Duodenal mucosa (tissue), 2 donors: ENCODE results near the gene PRSS33.

ENCODE experiments used
- H3K27ac ChIP-seq: one replicate; pipeline ENCODE4 v1.7.0; 2013; ENCODE audit warnings: low read depth, low read length
- H3K27me3 ChIP-seq, 2 donors: one replicate each; pipeline ENCODE4 v1.7.0; 2013; ENCODE audit warnings: low read length in 2 of 2, control low read depth in 1 of 2; ENCODE audit not compliant: insufficient read depth in 2 of 2, control insufficient read depth in 1 of 2
- H3K36me3 ChIP-seq, 2 donors: one replicate each; pipeline ENCODE4 v1.7.0; 2013; ENCODE audit warnings: low read length in 2 of 2, control low read depth in 1 of 2; ENCODE audit not compliant: insufficient read depth in 2 of 2, control insufficient read depth in 1 of 2
- H3K4me1 ChIP-seq, 2 donors: one replicate each; pipeline ENCODE4 v1.7.0; 2013; ENCODE audit warnings: low read length in 2 of 2, control low read depth in 1 of 2; ENCODE audit not compliant: insufficient read depth in 2 of 2, control insufficient read depth in 1 of 2
- H3K4me3 ChIP-seq, 2 donors: one replicate each; pipeline ENCODE4 v1.7.0; 2013; ENCODE audit warnings: low read length in 2 of 2, low read depth in 1 of 2
- H3K9ac ChIP-seq, 2 donors: one replicate each; pipeline ENCODE4 v1.7.0; 2013; ENCODE audit warnings: low read length in 2 of 2, low read depth in 1 of 2
- H3K9me3 ChIP-seq, 2 donors: one replicate each; pipeline ENCODE4 v1.7.0; 2013; ENCODE audit warnings: low read length in 2 of 2, control low read depth in 1 of 2; ENCODE audit not compliant: control insufficient read depth in 1 of 2

Gene PRSS33

DNA sequence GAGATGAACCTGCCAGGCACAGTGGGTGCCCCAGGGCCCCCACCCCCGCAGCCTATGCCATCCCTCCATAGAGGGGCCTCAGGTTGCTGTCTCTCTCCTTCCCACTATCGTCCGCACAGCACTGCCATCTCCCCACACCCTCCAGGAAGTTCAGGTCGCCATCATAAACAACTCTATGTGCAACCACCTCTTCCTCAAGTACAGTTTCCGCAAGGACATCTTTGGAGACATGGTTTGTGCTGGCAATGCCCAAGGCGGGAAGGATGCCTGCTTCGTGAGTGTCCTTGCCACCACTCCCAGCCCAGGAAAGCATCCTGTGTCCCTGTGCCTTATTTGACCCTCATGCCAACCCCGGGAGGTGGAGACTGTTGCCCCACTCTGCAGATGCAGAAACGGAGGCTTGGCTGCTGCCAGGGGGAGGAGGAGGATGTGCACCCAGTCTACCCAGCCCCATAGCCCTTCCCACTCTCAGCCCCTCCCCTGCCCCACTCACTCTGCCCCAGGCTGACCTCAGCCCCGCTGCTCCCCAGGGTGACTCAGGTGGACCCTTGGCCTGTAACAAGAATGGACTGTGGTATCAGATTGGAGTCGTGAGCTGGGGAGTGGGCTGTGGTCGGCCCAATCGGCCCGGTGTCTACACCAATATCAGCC lies 33.6 kb upstream of the PRSS33 start:
- H3K4me3 ChIP-seq: no peak overlapping the region
- H3K27me3 ChIP-seq: no peaks in the 10 kb centered on the region
- H3K9ac ChIP-seq: no peak overlapping the region
- H3K36me3 ChIP-seq: no peaks in the 10 kb centered on the region
- no peak overlapping the region for H3K27ac ChIP-seq
- H3K4me1 ChIP-seq: no peaks in the 10 kb centered on the region
- H3K9me3 ChIP-seq: no peaks in the 10 kb centered on the region

DNA sequence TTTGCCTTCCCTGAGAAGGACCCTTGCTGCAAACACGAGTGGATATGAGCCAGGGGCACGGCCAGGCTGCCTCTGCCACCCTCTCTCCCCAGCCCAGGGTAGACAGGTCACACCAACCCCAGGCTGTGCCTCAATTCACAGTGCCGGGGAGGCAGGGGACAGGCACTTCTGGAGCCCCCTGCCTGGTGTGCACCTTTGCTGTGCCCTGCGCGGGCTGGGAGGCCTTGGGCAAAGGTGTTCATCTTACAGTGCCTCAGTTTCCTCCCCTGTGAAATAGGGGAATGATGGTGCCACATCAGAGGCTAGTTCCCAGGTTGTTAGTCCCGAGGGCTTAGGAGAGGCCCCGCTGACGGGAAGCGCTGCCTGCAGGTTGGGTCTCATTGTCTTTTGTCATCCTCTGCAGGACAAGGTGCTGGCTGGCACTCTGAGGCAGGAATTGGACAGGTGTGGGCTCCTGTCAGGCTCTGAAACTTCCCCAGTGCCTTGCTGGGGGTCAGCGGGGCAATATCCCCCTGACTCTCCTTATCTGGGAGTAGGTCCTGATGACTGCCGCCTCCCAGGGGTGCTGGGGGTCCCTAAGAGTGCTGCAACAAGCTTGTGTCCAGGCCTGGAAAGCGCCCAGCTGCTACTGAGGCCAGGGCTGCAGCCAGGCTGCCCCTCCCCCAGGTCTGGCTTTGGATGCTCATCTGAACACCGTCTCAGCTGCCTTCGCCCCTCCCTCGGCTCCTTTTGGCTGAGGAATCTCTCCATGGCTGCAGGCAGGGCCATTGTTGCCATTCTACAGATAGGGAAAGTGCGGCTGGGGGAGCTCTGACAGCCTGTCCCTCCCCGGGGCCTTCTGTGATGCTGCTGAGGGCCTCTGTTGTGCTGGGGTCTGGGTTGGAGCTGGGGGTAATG lies 32.8 kb upstream of the PRSS33 start:
- no peak overlapping the region for H3K4me3 ChIP-seq
- H3K36me3 ChIP-seq: no peaks in the 10 kb centered on the region
- H3K4me1 ChIP-seq: peaks cover 0 to 6% of the 10 kb centered on the region in 2 donors
- no peak overlapping the region for H3K9ac ChIP-seq
- no peaks in the 10 kb centered on the region for H3K9me3 ChIP-seq
- no peaks in the 10 kb centered on the region for H3K27me3 ChIP-seq
- H3K27ac ChIP-seq: no peak overlapping the region

DNA sequence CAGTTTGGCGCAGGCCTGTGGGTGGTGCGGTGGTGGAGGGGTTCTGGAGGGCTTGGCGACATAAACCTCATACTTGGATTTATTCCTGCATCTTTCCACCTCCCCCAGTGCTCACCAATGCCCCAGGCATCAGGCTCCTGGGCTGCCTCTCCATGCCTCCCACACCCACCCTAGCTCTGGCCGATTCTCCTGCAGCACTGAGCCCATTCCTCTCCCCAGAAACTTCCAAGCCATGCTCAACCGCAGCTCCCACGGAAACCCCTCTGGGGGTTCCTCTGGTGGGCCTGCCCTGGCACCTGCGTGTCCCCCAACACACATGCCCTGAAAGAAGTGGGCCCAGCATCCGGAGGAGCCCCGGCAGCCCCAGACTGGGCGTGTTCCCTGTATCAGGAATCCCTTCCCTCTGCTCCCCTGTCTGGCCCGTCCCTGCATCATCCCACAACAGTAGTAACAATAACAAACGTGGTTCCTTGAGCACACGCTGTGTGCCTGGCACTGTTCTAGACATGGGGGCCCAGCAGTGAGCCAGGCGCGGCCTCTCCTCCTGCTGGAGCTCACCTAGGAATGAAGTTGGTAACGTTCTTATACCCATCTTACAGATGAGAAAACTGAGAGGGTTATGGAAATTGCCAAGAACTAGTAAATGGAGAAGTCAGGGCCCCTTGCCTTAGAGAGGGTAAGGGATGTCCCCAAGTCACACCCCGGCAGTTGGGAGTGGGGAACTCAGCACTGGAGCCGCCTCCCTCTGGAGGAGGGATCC lies 32.0 kb upstream of the PRSS33 start:
- H3K9ac ChIP-seq: no peak overlapping the region
- H3K27me3 ChIP-seq: no peaks in the 10 kb centered on the region
- H3K4me3 ChIP-seq: no peak overlapping the region
- no peaks in the 10 kb centered on the region for H3K36me3 ChIP-seq
- no peaks in the 10 kb centered on the region for H3K9me3 ChIP-seq
- peaks cover 0 to 9% of the 10 kb centered on the region in 2 donors for H3K4me1 ChIP-seq
- H3K27ac ChIP-seq: no peak overlapping the region

DNA sequence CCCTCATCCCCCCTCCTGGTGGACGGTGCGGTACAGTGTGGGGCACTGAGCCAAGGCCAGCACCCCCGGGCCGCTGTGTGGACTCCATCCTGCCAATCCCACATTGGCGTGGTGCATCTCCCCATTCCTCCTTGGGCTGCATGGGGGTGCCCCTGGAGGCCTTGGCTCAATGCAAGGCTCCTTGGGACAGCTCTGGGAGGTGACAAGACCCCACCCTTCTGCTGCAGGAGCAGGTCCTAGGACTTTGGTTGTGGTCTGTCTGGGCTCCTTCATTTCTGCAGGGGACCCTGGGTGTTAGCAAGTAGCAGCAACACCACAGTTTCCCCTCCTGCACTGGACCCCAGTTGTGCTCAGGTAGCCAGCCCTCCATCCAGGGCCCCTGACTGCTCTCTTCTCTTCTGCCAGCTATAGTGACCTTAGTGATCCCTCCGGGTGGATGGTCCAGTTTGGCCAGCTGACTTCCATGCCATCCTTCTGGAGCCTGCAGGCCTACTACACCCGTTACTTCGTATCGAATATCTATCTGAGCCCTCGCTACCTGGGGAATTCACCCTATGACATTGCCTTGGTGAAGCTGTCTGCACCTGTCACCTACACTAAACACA lies 31.0 kb upstream of the PRSS33 start:
- no peaks in the 10 kb centered on the region for H3K9me3 ChIP-seq
- no peak overlapping the region for H3K4me3 ChIP-seq
- peaks cover 0 to 9% of the 10 kb centered on the region in 2 donors for H3K4me1 ChIP-seq
- no peaks in the 10 kb centered on the region for H3K36me3 ChIP-seq
- no peaks in the 10 kb centered on the region for H3K27me3 ChIP-seq
- H3K27ac ChIP-seq: no peak overlapping the region
- H3K9ac ChIP-seq: no peak overlapping the region

DNA sequence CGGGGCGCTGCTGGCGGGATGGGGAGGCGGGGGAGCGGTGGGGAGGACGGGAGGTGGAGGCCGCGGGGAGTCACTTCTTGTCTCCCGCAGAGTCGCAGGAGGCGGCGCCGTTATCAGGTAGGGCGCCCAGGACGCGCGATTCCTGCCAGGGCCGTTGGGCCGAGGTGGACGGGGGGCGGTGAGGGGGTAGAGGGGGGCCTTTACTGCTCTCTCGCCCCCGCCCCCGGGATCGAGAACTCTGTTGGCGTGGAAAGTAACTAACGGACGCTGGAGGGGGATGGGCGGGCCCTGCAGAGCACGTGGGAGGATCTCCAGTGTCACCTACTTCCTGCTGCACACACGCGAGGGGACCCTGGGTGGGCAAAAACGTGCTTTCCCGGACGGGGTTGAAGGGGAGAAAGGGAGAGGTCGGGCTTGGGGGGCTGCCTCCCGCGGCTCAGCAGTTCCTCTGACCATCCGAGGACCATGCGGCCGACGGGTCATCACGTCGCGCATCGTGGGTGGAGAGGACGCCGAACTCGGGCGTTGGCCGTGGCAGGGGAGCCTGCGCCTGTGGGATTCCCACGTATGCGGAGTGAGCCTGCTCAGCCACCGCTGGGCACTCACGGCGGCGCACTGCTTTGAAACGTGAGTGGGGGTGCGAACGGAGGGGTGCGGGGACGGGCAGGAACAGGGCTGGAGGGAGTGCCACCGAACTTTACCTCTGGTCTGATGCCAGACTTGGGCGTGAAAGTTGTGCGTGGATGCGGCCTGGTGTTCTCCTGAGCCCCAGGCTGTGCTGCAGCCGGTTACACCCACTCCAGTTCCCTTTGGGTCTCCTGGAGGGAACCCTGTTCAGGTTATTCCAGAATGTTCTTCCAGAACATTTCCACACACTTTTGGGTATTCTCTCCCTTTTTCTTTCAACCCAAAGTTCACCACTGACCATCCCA lies 30.2 kb upstream of the PRSS33 start:
- H3K9me3 ChIP-seq: no peaks in the 10 kb centered on the region
- H3K27me3 ChIP-seq: no peaks in the 10 kb centered on the region
- H3K36me3 ChIP-seq: no peaks in the 10 kb centered on the region
- no peak overlapping the region for H3K27ac ChIP-seq
- no peak overlapping the region for H3K9ac ChIP-seq
- no peak overlapping the region for H3K4me3 ChIP-seq
- H3K4me1 ChIP-seq: peaks cover 0 to 9% of the 10 kb centered on the region in 2 donors

DNA sequence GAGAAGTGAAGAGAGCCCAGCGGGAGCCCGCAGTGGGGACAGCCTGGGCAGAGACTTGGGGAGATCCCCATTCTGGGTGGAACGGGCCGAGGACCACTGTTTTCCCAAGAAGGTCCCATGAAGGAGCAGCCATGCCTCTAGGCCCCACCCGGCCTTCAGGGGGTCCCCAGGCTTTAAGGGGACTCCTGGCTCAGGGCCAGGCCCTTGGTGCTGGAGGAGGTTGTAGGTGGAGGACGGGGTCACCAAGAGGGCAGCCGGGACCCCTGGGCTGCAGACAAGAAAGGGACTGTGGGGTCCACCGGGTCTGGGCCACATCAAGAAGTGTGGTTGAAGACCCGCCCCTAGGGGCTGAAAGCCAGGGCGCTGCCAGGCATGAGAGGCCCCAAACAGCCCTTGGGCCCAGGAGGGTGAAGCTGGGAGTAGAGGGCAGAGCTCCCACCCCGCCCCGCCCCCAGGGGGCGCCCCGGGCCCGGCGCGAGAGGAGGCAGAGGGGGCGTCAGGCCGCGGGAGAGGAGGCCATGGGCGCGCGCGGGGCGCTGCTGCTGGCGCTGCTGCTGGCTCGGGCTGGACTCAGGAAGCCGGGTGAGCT lies 29.5 kb upstream of the PRSS33 start, which contains the start of gene PRSS21:
Gene PRSS21 (plus strand): TSS at position 487 of the 589 bp plus-strand sequence. CDS start 32 bp downstream, at position 519.
- H3K9ac ChIP-seq: no peak within 1 kb of the TSS
- H3K4me1 ChIP-seq: peaks cover 7 to 14% of the 10 kb centered on the region in 2 donors
- no peaks in the 10 kb centered on the region for H3K36me3 ChIP-seq
- no peak within 1 kb of the TSS for H3K4me3 ChIP-seq
- H3K9me3 ChIP-seq: no peaks in the 10 kb centered on the region
- H3K27ac ChIP-seq: no peak within 1 kb of the TSS
- no peaks in the 10 kb centered on the region for H3K27me3 ChIP-seq

DNA sequence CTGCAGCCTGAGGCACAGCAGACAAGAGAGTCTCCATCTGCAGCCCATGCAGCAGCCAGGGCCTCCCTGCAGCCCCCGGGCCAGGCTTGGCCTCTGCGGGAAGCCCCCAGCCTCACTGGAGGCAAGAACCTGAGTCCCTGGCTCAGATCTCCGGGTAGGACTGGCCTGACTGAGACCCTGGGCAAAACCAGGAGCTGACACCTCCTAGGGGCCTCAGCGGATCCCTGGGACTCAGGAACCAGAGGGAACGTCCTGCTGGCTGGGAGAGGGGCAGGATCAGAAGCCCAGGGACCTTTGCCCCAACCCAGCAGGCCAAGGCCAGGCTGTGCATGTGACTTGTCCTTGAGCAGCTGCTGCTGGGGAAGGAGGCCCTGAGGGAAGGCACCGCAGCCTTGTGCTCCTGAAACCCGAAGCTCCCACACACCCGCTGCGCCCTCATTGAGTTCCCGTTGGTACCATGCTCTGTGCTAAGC lies 28.0 kb upstream of the PRSS33 start:
- Histone ChIP-seq H3K27me3 (no peaks in the 10 kb centered on the region), H3K9ac (no peak overlapping the region), H3K36me3 (no peaks in the 10 kb centered on the region), H3K9me3 (no peaks in the 10 kb centered on the region), H3K4me3 (no peak overlapping the region), H3K4me1 (peaks cover 13 to 19% of the 10 kb centered on the region in 2 donors), H3K27ac (no peak overlapping the region)

DNA sequence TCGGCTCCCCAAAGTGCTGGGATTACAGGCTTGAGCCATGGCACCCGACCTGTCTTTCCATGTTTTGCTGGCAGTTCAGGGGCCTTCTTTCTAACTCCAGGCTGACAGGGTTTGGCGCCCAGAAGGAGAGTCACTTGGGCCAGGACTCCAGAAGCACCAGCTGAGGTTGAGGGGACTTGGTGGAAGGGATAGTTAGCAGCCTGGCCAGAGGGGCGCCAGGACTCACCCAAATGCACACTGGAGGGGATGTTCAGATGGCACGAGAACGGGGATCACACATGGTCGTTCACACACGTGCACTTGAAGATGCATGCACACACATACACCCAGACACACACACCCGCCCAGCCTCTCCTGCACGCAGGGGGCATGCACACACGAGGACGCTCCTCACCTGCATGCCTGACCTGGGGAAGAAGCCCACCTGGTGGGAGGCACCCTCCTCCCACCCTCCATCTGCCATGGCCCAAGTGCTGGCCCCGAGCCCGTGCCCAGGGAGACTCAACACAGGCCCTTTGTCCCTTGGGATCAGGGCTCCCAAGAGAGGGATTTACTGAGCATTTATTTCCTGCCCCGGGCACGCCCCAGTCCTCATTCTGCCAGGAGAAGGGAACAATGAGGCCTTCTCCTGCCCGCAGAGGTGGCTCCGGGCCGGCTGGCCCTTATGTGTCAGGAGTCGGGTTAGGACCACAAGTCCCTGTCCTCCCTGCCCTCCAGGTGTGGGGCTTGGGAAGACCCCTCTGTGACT lies 27.4 kb upstream of the PRSS33 start:
- H3K27ac ChIP-seq: no peak overlapping the region
- no peaks in the 10 kb centered on the region for H3K27me3 ChIP-seq
- no peak overlapping the region for H3K9ac ChIP-seq
- peaks cover 13 to 19% of the 10 kb centered on the region in 2 donors for H3K4me1 ChIP-seq
- no peak overlapping the region for H3K4me3 ChIP-seq
- no peaks in the 10 kb centered on the region for H3K9me3 ChIP-seq
- no peaks in the 10 kb centered on the region for H3K36me3 ChIP-seq
